Lower leg skin (tissue), 3 donors: Measurements from ENCODE around the gene GRID2.

ENCODE experiments used
- CTCF ChIP-seq, 3 donors: fragments of 450-650 bp; IDR thresholded peaks; one replicate each; pipeline ENCODE4 v1.5.1; 2016; ENCODE audit warnings: antibody characterized with exemption in 3 of 3, mild to moderate bottlenecking in 3 of 3, moderate library complexity in 2 of 3
- POLR2A ChIP-seq, 2 donors: fragments of 450-650 bp; IDR thresholded peaks; one replicate each; pipeline ENCODE4 v1.6.1; 2016 to 2017; ENCODE audit warnings: antibody characterized with exemption in 2 of 2, mild to moderate bottlenecking in 1 of 2, moderate library complexity in 1 of 2

- TF ChIP-seq POLR2A (IDR thresholded peaks at IDR 0.05): no peak
- TF ChIP-seq CTCF (IDR thresholded peaks at IDR 0.05): no peak
Measured at GRCh38 chr4:92677805-92678204, 374.0 kb downstream of the GRID2 start.
